Measurements from ENCODE around the gene CERS6.

- TF ChIP-seq CTCF (IDR thresholded peaks at IDR 0.05) = no peak
- TF ChIP-seq EP300 (IDR thresholded peaks at IDR 0.05) = no peak
- TF ChIP-seq POLR2AphosphoS5 (IDR thresholded peaks at IDR 0.05) = no peak
Observed at GRCh38 chr2:168494190-168494711, 38.2 kb downstream of the CERS6 start.

Data from esophagus muscularis mucosa (tissue), 4 donors.